Neural progenitor cell (in vitro differentiated cells): Measurements from ENCODE around the gene H2BK1.

Source experiments
- EZH2 ChIP-seq: fragments of 200-600 bp; sonication (generic); IDR thresholded peaks from 2 replicates; pipeline ENCODE4 v1.6.1; 2017; ENCODE audit warnings: antibody characterized with exemption, mild to moderate bottlenecking, moderate library complexity
- EZH2phosphoT487 ChIP-seq: fragments of 200-600 bp; sonication (generic); IDR thresholded peaks from 2 replicates; pipeline ENCODE4 v1.6.1; 2017; ENCODE audit warnings: antibody characterized with exemption
- TF ChIP-seq, protein P1 (sequence below): fragments of 200-600 bp; sonication (generic); IDR thresholded peaks from 2 replicates; pipeline ENCODE4 v1.5.1; 2017; ENCODE audit warnings: antibody characterized with exemption, mild to moderate bottlenecking

DNA sequence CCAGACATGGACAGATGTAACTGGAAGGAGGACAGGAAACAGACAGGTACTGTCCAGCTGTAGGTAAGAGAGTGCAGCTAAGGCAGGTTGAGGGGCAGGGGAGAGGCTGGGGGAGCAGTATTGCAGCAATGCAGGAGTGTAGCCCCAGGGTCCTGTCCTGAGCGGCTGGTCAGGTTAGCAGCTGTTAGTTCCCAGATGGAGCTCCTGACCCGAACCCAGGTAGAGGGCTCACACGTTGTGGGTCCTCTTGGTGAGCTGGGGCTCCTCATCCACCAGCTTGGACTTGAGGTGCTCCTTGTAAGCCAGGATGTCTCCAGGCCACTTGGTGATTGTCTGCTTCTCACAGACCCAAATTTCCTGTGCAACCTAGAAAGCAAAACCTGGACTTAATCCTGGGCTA lies 3.5 kb upstream of the H2BK1 start:
- TF ChIP-seq EZH2 (no peak), EZH2phosphoT487 (no peak)
- TF ChIP-seq, protein P1, sequence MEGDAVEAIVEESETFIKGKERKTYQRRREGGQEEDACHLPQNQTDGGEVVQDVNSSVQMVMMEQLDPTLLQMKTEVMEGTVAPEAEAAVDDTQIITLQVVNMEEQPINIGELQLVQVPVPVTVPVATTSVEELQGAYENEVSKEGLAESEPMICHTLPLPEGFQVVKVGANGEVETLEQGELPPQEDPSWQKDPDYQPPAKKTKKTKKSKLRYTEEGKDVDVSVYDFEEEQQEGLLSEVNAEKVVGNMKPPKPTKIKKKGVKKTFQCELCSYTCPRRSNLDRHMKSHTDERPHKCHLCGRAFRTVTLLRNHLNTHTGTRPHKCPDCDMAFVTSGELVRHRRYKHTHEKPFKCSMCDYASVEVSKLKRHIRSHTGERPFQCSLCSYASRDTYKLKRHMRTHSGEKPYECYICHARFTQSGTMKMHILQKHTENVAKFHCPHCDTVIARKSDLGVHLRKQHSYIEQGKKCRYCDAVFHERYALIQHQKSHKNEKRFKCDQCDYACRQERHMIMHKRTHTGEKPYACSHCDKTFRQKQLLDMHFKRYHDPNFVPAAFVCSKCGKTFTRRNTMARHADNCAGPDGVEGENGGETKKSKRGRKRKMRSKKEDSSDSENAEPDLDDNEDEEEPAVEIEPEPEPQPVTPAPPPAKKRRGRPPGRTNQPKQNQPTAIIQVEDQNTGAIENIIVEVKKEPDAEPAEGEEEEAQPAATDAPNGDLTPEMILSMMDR, result no peak
